Measurements from ENCODE around the gene GRIK1.

GRIK1 gene

GRCh38 chr21:29718081-29718815 is 221.5 kb downstream of the GRIK1 start:
- DNase-seq (ENCODE audit: low read depth), result no peak

- DNase-seq (ENCODE audit: low read depth), result no peak
Observed at GRCh38 chr21:29717659-29718058, 222.1 kb downstream of the GRIK1 start.

GRCh38 chr21:29716753-29717152 is 223.0 kb downstream of the GRIK1 start:
- DNase-seq (ENCODE audit: low read depth), result no peak

GRCh38 chr21:29715089-29715488 is 224.7 kb downstream of the GRIK1 start:
- no peak for DNase-seq (ENCODE audit: low read depth)

GRCh38 chr21:29712818-29713217 is 227.0 kb downstream of the GRIK1 start:
- no peak for DNase-seq (ENCODE audit: low read depth)

GRCh38 chr21:29711236-29711635 is 228.6 kb downstream of the GRIK1 start:
- DNase-seq (ENCODE audit: low read depth), result no peak

- DNase-seq (ENCODE audit: low read depth), result no peak
Observed at GRCh38 chr21:29710498-29710897, 229.3 kb downstream of the GRIK1 start.

- no peak for DNase-seq (ENCODE audit: low read depth)
Observed at GRCh38 chr21:29708401-29708800, 231.4 kb downstream of the GRIK1 start.

GRCh38 chr21:29704719-29705118 is 235.1 kb downstream of the GRIK1 start:
- no peak for DNase-seq (ENCODE audit: low read depth)

GRCh38 chr21:29701676-29702075 is 238.1 kb downstream of the GRIK1 start:
- no peak for DNase-seq (ENCODE audit: low read depth)

- DNase-seq (ENCODE audit: low read depth), result no peak
Observed at GRCh38 chr21:29697555-29698193, 242.1 kb downstream of the GRIK1 start.

- no peak for DNase-seq (ENCODE audit: low read depth)
Observed at GRCh38 chr21:29696937-29697336, 242.9 kb downstream of the GRIK1 start.

GRCh38 chr21:29691616-29692491 is 247.9 kb downstream of the GRIK1 start:
- DNase-seq (ENCODE audit: low read depth), result no peak

GRCh38 chr21:29689753-29690152 is 250.0 kb downstream of the GRIK1 start:
- DNase-seq (ENCODE audit: low read depth), result no peak

- no peak for DNase-seq (ENCODE audit: low read depth)
Observed at GRCh38 chr21:29684106-29684505, 255.7 kb downstream of the GRIK1 start.

GRCh38 chr21:29682800-29683199 is 257.0 kb downstream of the GRIK1 start:
- DNase-seq (ENCODE audit: low read depth), result no peak

GRCh38 chr21:29680273-29680672 is 259.5 kb downstream of the GRIK1 start:
- no peak for DNase-seq (ENCODE audit: low read depth)

- no peak for DNase-seq (ENCODE audit: low read depth)
Observed at GRCh38 chr21:29678626-29679025, 261.2 kb downstream of the GRIK1 start.

- no peak for DNase-seq (ENCODE audit: low read depth)
Observed at GRCh38 chr21:29677326-29677725, 262.5 kb downstream of the GRIK1 start.

- DNase-seq (ENCODE audit: low read depth), result no peak
Observed at GRCh38 chr21:29676395-29676794, 263.4 kb downstream of the GRIK1 start.

GRCh38 chr21:29675451-29675850 is 264.3 kb downstream of the GRIK1 start:
- DNase-seq (ENCODE audit: low read depth), result no peak

- no peak for DNase-seq (ENCODE audit: low read depth)
Observed at GRCh38 chr21:29674343-29674742, 265.5 kb downstream of the GRIK1 start.

GRCh38 chr21:29673096-29673610 is 266.6 kb downstream of the GRIK1 start:
- DNase-seq (ENCODE audit: low read depth), result no peak
